Naive thymus-derived CD8-positive, alpha-beta T cell (primary cell): ENCODE measurements around the gene ZNF37A. TPM values are rescaled to one million over a fixed set of nuclear protein-coding genes. Genes with fewer than 3 reads are reported as not detected.

Experiments
- ATAC-seq, 2 donors: fragments of 150-1000 bp; cut with Tn5 transposase in 1 of 2; sonication (Bioruptor Pico), chemical (Tn5 transposase) in 1 of 2; 1 replicate in 1 of 2; 2 replicates in 1 of 2; pipeline ENCODE4 v1.10.0; 2021; ENCODE audit warnings: mild to moderate bottlenecking in 2 of 2, moderate library complexity in 2 of 2
- POLR2A ChIA-PET: fragments of 350-600 bp; sonication (Branson Sonifier 250); formaldehyde crosslinking; loops from one replicate; lab custom pipeline; 2021; ENCODE audit warnings: antibody characterized with exemption; lab: Charles Lee
- DNase-seq, 10 donors: peaks; one replicate each; pipeline versions ENCODE4 v3.0.0 to v3.0.0-alpha.2; 2020 to 2022
- H3K27ac Mint-ChIP-seq, 10 donors: one replicate each; pipeline ENCODE4 v1.8.0; 2020 to 2022; ENCODE audit warnings: mild to moderate bottlenecking in 10 of 10, mixed read lengths in 10 of 10, moderate library complexity in 4 of 10, inconsistent platforms in 1 of 10
- H3K27me3 Mint-ChIP-seq, 5 donors: one replicate each; pipeline ENCODE4 v1.8.0; 2021 to 2022; ENCODE audit warnings: mixed read lengths in 5 of 5
- H3K36me3 Mint-ChIP-seq, 3 donors: one replicate each; pipeline ENCODE4 v1.8.0; 2020 to 2022; ENCODE audit warnings: mixed read lengths in 3 of 3, mild to moderate bottlenecking in 2 of 3, inconsistent platforms in 1 of 3
- H3K4me1 Mint-ChIP-seq, 4 donors: one replicate each; pipeline ENCODE4 v1.8.0; 2021 to 2022; ENCODE audit warnings: mixed read lengths in 4 of 4
- H3K4me3 Mint-ChIP-seq, 10 donors: one replicate each; pipeline ENCODE4 v1.8.0; 2020 to 2022; ENCODE audit warnings: mild to moderate bottlenecking in 10 of 10, mixed read lengths in 10 of 10, moderate library complexity in 6 of 10, inconsistent platforms in 1 of 10
- H3K9me3 Mint-ChIP-seq, 9 donors: one replicate each; pipeline ENCODE4 v1.8.0; 2020 to 2022; ENCODE audit warnings: mixed read lengths in 9 of 9, mild to moderate bottlenecking in 3 of 9, inconsistent platforms in 1 of 9, moderate library complexity in 1 of 9
- polyA plus RNA-seq, 3 donors: library from polyadenylated mRNA; unstranded; fragments of 300-500 nt; fragmentation: Illumina TruSeq; gene quantifications; one replicate each; pipeline ENCODE4 v1.2.3, GENCODE V29; 2021
- total RNA-seq, 8 experiments: library from RNA in 2 of 8; stranded (reverse) in 2 of 8; gene quantifications; one replicate each; pipeline ENCODE4 v1.2.3 and lab custom pipeline; 2021 to 2026

ZNF37A gene
- total and polyA plus RNA-seq, 5 experiments from 2014 or later, result 1.9 to 28.2 (median 4.7) TPM

GRCh38 chr10:38156416-38157269, 62.5 kb downstream of the ZNF37A start:
- POLR2A ChIA-PET, result no interaction called here
- ATAC-seq, result no peak
- no peak overlapping the region for H3K4me3 Mint-ChIP-seq
- no peaks in the 10 kb centered on the region for H3K4me1 Mint-ChIP-seq
- no peak for DNase-seq
- peaks cover 17 to 47% (median 31%) of the 10 kb centered on the region in 9 donors for H3K9me3 Mint-ChIP-seq
- peaks cover 0 to 26% (median 5%) of the 10 kb centered on the region in 3 donors for H3K36me3 Mint-ChIP-seq
- H3K27ac Mint-ChIP-seq, result no peak overlapping the region
- H3K27me3 Mint-ChIP-seq, result peaks cover 0 to 2% (median 0%) of the 10 kb centered on the region in 5 donors

- DNase-seq (no peak), ATAC-seq (no peak)
- Mint-ChIP-seq H3K4me1 (no peaks in the 10 kb centered on the region), H3K27me3 (peaks cover 0 to 2% (median 0%) of the 10 kb centered on the region in 5 donors), H3K27ac (no peak overlapping the region), H3K36me3 (peaks cover 0 to 26% (median 5%) of the 10 kb centered on the region in 3 donors), H3K9me3 (peaks cover 17 to 50% (median 33%) of the 10 kb centered on the region in 9 donors), H3K4me3 (no peak overlapping the region)
- POLR2A ChIA-PET, result no interaction called here
Measured at GRCh38 chr10:38157270-38157685, 63.1 kb downstream of the ZNF37A start.

- Mint-ChIP-seq H3K27me3 (peaks cover 0 to 1% (median 0%) of the 10 kb centered on the region in 5 donors), H3K36me3 (peaks cover 0 to 30% (median 5%) of the 10 kb centered on the region in 3 donors), H3K27ac (no peak overlapping the region), H3K4me3 (no peak overlapping the region), H3K4me1 (no peaks in the 10 kb centered on the region), H3K9me3 (peaks cover 15 to 50% (median 33%) of the 10 kb centered on the region in 9 donors)
- POLR2A ChIA-PET, result no interaction called here
- DNase-seq (no peak), ATAC-seq (no peak)
Measured at GRCh38 chr10:38159004-38159403, 64.9 kb downstream of the ZNF37A start.

DNA sequence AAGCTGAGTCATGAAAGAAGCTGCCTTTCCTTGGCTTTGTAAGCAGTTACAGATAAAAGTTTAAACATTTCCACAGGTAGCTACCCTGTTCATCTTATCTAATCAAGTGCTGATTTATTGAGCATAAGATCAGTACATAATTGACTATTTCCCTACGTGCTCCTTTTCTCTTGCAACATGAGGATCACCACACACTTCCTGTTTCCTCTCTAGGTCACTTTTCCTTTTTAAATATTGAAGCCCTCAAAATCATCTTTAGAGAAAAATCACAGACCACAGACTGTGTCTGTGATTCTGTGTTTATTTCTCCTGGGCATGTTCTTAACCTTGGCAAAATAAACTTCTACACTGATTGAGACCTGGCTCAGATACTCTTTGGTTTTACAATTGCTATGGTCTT, 69.5 kb downstream of the ZNF37A start:
- Mint-ChIP-seq H3K9me3 (peaks cover 10 to 33% (median 22%) of the 10 kb centered on the region in 9 donors), H3K4me1 (no peaks in the 10 kb centered on the region), H3K27ac (no peak overlapping the region), H3K4me3 (no peak overlapping the region), H3K27me3 (peaks cover 0 to 16% (median 0%) of the 10 kb centered on the region in 5 donors), H3K36me3 (peaks cover 0 to 31% (median 4%) of the 10 kb centered on the region in 3 donors)
- POLR2A ChIA-PET, result no interaction called here
- DNase-seq, result no peak
- ATAC-seq, result no peak

- H3K27ac Mint-ChIP-seq, result peak overlapping the region in 1 of 10 donors; percentile 74
- peaks cover 0 to 10% (median 0%) of the 10 kb centered on the region in 9 donors for H3K9me3 Mint-ChIP-seq
- DNase-seq, result no peak
- peaks cover 0 to 22% (median 5%) of the 10 kb centered on the region in 5 donors for H3K27me3 Mint-ChIP-seq
- no peaks in the 10 kb centered on the region for H3K4me1 Mint-ChIP-seq
- POLR2A ChIA-PET, result no interaction called here
- ATAC-seq, result no peak
- no peak overlapping the region for H3K4me3 Mint-ChIP-seq
- H3K36me3 Mint-ChIP-seq, result peaks cover 0 to 10% (median 2%) of the 10 kb centered on the region in 3 donors
Measured at GRCh38 chr10:38174336-38174735, 80.2 kb downstream of the ZNF37A start.

DNA sequence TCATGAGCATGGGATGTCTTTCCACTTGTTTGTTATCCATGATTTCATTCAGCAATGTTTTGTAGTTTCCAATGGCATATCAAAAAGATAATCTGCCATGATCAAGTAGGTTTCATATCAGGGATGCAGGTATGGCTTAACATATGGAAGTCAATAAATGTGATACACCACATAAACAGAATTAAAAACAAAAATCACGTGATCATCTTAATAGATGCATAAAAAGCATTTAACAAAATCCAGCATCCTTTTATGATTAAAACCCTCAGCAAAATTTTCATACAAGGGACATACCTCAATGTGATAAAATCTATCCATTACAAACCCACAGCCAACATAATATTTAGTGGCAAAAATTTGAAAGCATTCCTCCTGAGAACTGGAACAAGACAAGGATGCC, 90.3 kb downstream of the ZNF37A start:
- Mint-ChIP-seq H3K4me1 (no peaks in the 10 kb centered on the region), H3K9me3 (peaks cover 4 to 32% (median 20%) of the 10 kb centered on the region in 9 donors), H3K36me3 (peaks cover 0 to 15% (median 2%) of the 10 kb centered on the region in 3 donors), H3K27me3 (peaks cover 4 to 22% (median 8%) of the 10 kb centered on the region in 5 donors), H3K4me3 (no peak overlapping the region), H3K27ac (no peak overlapping the region)
- DNase-seq (no peak), ATAC-seq (no peak)
- POLR2A ChIA-PET, result no interaction called here

Other genes with a start within 250 kb of the ZNF37A start
- gene ZNF248, start 236.7 kb upstream of the ZNF37A start, total RNA-seq, result 10 to 100 TPM; 18.8 to 19.1 TPM
- 1 to 10 TPM; 4.8 to 6.7 (median 5.4) TPM for gene ZNF248, start 236.7 kb upstream of the ZNF37A start, polyA plus RNA-seq
- gene ZNF25, start 117.7 kb upstream of the ZNF37A start, total RNA-seq, result 10 to 100 TPM in 1 of 2 experiments, 1 to 10 TPM in 1; 9.6 to 11.0 TPM
- 1 to 10 TPM; 3.6 to 5.9 (median 5.3) TPM for gene ZNF25, start 117.7 kb upstream of the ZNF37A start, polyA plus RNA-seq
- 10 to 100 TPM; 68.5 to 76.1 TPM for gene ZNF33A, start 83.7 kb upstream of the ZNF37A start, total RNA-seq
- gene ZNF33A, start 83.7 kb upstream of the ZNF37A start, polyA plus RNA-seq, result 10 to 100 TPM; 13.4 to 21.4 (median 19.3) TPM